Measurements from ENCODE around the gene UBQLN4.
A peak's percentile ranks its signal among the peaks of the same experiment; 100 is the strongest.

UBQLN4 gene

DNA sequence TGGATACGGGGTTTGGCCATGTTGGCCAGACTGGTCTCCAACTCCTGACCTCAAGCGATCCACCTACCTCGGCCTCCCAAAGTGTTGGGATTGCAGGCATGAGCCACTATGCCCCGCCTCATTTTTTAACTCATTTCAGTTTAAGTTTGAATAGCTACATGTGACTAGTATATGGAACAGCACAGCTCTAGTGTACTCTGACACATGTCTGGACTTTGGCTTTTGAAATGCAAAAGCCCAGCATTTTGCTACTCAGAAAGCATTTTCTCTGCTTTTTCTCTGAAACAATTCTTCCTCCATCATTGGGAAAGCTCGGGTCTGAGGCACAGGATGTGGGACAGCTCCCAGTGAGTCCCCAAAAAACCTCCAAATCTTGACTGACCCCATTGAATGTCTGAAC lies 28.8 kb downstream of the UBQLN4 start:
- peaks cover 2% of the 10 kb centered on the region for H3K36me3 ChIP-seq (ENCODE audit: insufficient read depth, insufficient read length, low read length)
- H3K9ac ChIP-seq (ENCODE audit: insufficient read length, low read depth): no peak overlapping the region
- H3K27me3 ChIP-seq (ENCODE audit: insufficient read depth, insufficient read length): peaks cover 5% of the 10 kb centered on the region
- peaks cover 1% of the 10 kb centered on the region for H3K4me1 ChIP-seq (ENCODE audit: insufficient read depth, insufficient read length)
- H3K9me3 ChIP-seq (ENCODE audit: insufficient read depth, low read length): no peaks in the 10 kb centered on the region
- DNase-seq (ENCODE audit: low read depth, low spot score): no peak
- H3K4me3 ChIP-seq (ENCODE audit: insufficient read length, low read depth): no peak overlapping the region
- TF ChIP-seq SUZ12 (IDR thresholded peaks at IDR 0.05; ENCODE audit: extremely low read depth, insufficient read depth, insufficient read length) (no peak), ZNF274 (IDR thresholded peaks at IDR 0.05; ENCODE audit: low read depth, low read length) (no peak)

GRCh38 chr1:156021954-156022353 lies 31.6 kb downstream of the UBQLN4 start:
- Histone ChIP-seq H3K4me1 (ENCODE audit: insufficient read depth, insufficient read length) (peaks cover 2% of the 10 kb centered on the region), H3K4me3 (ENCODE audit: insufficient read length, low read depth) (no peak overlapping the region), H3K27me3 (ENCODE audit: insufficient read depth, insufficient read length) (peaks cover 5% of the 10 kb centered on the region), H3K36me3 (ENCODE audit: insufficient read depth, insufficient read length, low read length) (peaks cover 29% of the 10 kb centered on the region), H3K9me3 (ENCODE audit: insufficient read depth, low read length) (no peaks in the 10 kb centered on the region), H3K9ac (ENCODE audit: insufficient read length, low read depth) (no peak overlapping the region)
- TF ChIP-seq YY1 (IDR thresholded peaks at IDR 0.05; ENCODE audit: insufficient read depth, insufficient read length) (no peak), SUZ12 (IDR thresholded peaks at IDR 0.05; ENCODE audit: extremely low read depth, insufficient read depth, insufficient read length) (no peak), ZNF274 (IDR thresholded peaks at IDR 0.05; ENCODE audit: low read depth, low read length) (no peak)
- no peak for DNase-seq (ENCODE audit: low read depth, low spot score)

GRCh38 chr1:156021093-156021428 lies 32.5 kb downstream of the UBQLN4 start:
- TF ChIP-seq ZNF274 (IDR thresholded peaks at IDR 0.05; ENCODE audit: low read depth, low read length) (no peak), YY1 (IDR thresholded peaks at IDR 0.05; ENCODE audit: insufficient read depth, insufficient read length) (no peak), SUZ12 (IDR thresholded peaks at IDR 0.05; ENCODE audit: extremely low read depth, insufficient read depth, insufficient read length) (no peak)
- peaks cover 5% of the 10 kb centered on the region for H3K27me3 ChIP-seq (ENCODE audit: insufficient read depth, insufficient read length)
- H3K4me3 ChIP-seq (ENCODE audit: insufficient read length, low read depth): peak overlapping the region; percentile 92
- peak overlapping the region; percentile 91 for H3K9ac ChIP-seq (ENCODE audit: insufficient read length, low read depth)
- H3K36me3 ChIP-seq (ENCODE audit: insufficient read depth, insufficient read length, low read length): peaks cover 37% of the 10 kb centered on the region
- H3K9me3 ChIP-seq (ENCODE audit: insufficient read depth, low read length): no peaks in the 10 kb centered on the region
- H3K4me1 ChIP-seq (ENCODE audit: insufficient read depth, insufficient read length): peaks cover 2% of the 10 kb centered on the region
- no peak for DNase-seq (ENCODE audit: low read depth, low spot score)

DNA sequence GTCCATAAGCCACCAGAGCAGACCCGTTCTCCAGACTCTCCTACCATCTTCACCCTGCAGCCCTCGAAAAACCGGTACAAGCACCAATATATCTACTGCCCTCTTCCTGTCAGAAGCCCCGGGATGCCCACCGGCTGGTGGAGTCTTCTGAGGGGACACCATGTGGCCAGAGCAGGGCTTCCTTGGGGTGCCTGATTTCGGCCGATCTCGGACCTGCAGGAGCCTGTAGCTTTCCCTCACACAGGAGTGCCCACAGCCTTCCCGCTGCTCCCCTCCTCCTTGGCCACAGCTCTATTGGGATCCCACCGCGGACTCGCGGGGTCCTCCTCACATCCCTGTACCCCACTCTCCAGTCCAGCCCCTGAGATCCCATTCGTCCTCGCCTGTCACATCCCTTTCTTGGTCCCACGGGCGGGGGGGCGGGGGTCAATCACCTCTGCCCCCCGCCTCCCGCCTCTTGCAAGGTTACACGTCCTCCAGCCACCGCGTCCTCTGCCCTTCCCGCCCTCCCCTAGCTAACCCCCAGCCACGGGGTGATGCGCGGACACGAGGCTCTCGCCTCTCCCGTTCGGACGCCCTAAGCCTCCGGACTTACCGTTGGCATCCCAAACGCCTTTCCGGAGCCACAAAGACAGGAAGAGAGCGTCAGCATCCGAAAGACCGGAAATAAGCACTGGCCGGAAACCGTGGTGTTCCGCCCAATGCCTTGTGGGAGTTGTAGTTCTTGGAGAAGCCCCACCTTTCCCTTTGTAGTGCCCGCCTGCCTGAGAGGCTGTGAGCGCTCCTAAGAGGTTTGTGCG lies 33.1 kb downstream of the UBQLN4 start, which contains the start of gene SSR2:
Gene SSR2 (minus strand): TSS at position 659 of the 800 bp plus-strand sequence. CDS start 784 bp downstream, outside the sequence.
- TF ChIP-seq YY1 (IDR thresholded peaks at IDR 0.05; ENCODE audit: insufficient read depth, insufficient read length) (no peak), SUZ12 (IDR thresholded peaks at IDR 0.05; ENCODE audit: extremely low read depth, insufficient read depth, insufficient read length) (no peak), ZNF274 (IDR thresholded peaks at IDR 0.05; ENCODE audit: low read depth, low read length) (no peak)
- peaks cover 5% of the 10 kb centered on the region for H3K27me3 ChIP-seq (ENCODE audit: insufficient read depth, insufficient read length)

GRCh38 chr1:156019946-156020292 lies 33.7 kb downstream of the UBQLN4 start:
- peaks cover 5% of the 10 kb centered on the region for H3K27me3 ChIP-seq (ENCODE audit: insufficient read depth, insufficient read length)
- H3K4me1 ChIP-seq (ENCODE audit: insufficient read depth, insufficient read length): peaks cover 2% of the 10 kb centered on the region
- H3K9ac ChIP-seq (ENCODE audit: insufficient read length, low read depth): peak overlapping the region; percentile 91
- H3K36me3 ChIP-seq (ENCODE audit: insufficient read depth, insufficient read length, low read length): peaks cover 42% of the 10 kb centered on the region
- no peak for DNase-seq (ENCODE audit: low read depth, low spot score)
- no peak for TF ChIP-seq ZNF274 (IDR thresholded peaks at IDR 0.05; ENCODE audit: low read depth, low read length)
- TF ChIP-seq YY1 (IDR thresholded peaks at IDR 0.05; ENCODE audit: insufficient read depth, insufficient read length): no peak
- no peak for TF ChIP-seq SUZ12 (IDR thresholded peaks at IDR 0.05; ENCODE audit: extremely low read depth, insufficient read depth, insufficient read length)
- H3K9me3 ChIP-seq (ENCODE audit: insufficient read depth, low read length): no peaks in the 10 kb centered on the region
- H3K4me3 ChIP-seq (ENCODE audit: insufficient read length, low read depth): peak overlapping the region; percentile 92

More for the DNA sequence above, 33.1 kb downstream of the UBQLN4 start, which contains the start of gene SSR2:
- H3K9me3 ChIP-seq (ENCODE audit: insufficient read depth, low read length): no peaks in the 10 kb centered on the region
- peak within 1 kb of the TSS; percentile 92 for H3K4me3 ChIP-seq (ENCODE audit: insufficient read length, low read depth)
- H3K9ac ChIP-seq (ENCODE audit: insufficient read length, low read depth): peak within 1 kb of the TSS; percentile 91
- peaks cover 39% of the 10 kb centered on the region for H3K36me3 ChIP-seq (ENCODE audit: insufficient read depth, insufficient read length, low read length)
- peak; percentile 92 for DNase-seq (ENCODE audit: low read depth, low spot score)
- H3K4me1 ChIP-seq (ENCODE audit: insufficient read depth, insufficient read length): peaks cover 2% of the 10 kb centered on the region

- peaks cover 86% of the 10 kb centered on the region for H3K36me3 ChIP-seq (ENCODE audit: insufficient read depth, insufficient read length, low read length)
- DNase-seq (ENCODE audit: low read depth, low spot score): no peak
- peaks cover 6% of the 10 kb centered on the region for H3K4me1 ChIP-seq (ENCODE audit: insufficient read depth, insufficient read length)
- TF ChIP-seq ZNF274 (IDR thresholded peaks at IDR 0.05; ENCODE audit: low read depth, low read length): no peak
- TF ChIP-seq YY1 (IDR thresholded peaks at IDR 0.05; ENCODE audit: insufficient read depth, insufficient read length): no peak
- no peak for TF ChIP-seq SUZ12 (IDR thresholded peaks at IDR 0.05; ENCODE audit: extremely low read depth, insufficient read depth, insufficient read length)
- H3K4me3 ChIP-seq (ENCODE audit: insufficient read length, low read depth): no peak overlapping the region
- H3K9ac ChIP-seq (ENCODE audit: insufficient read length, low read depth): no peak overlapping the region
- H3K9me3 ChIP-seq (ENCODE audit: insufficient read depth, low read length): no peaks in the 10 kb centered on the region
- no peaks in the 10 kb centered on the region for H3K27me3 ChIP-seq (ENCODE audit: insufficient read depth, insufficient read length)
Measured at GRCh38 chr1:156014829-156015228, 38.8 kb downstream of the UBQLN4 start.

- no peaks in the 10 kb centered on the region for H3K9me3 ChIP-seq (ENCODE audit: insufficient read depth, low read length)
- H3K27me3 ChIP-seq (ENCODE audit: insufficient read depth, insufficient read length): no peaks in the 10 kb centered on the region
- H3K4me1 ChIP-seq (ENCODE audit: insufficient read depth, insufficient read length): peaks cover 11% of the 10 kb centered on the region
- TF ChIP-seq SUZ12 (IDR thresholded peaks at IDR 0.05; ENCODE audit: extremely low read depth, insufficient read depth, insufficient read length) (no peak), ZNF274 (IDR thresholded peaks at IDR 0.05; ENCODE audit: low read depth, low read length) (no peak), YY1 (IDR thresholded peaks at IDR 0.05; ENCODE audit: insufficient read depth, insufficient read length) (no peak)
- no peak for DNase-seq (ENCODE audit: low read depth, low spot score)
- H3K4me3 ChIP-seq (ENCODE audit: insufficient read length, low read depth): no peak overlapping the region
- H3K9ac ChIP-seq (ENCODE audit: insufficient read length, low read depth): no peak overlapping the region
- H3K36me3 ChIP-seq (ENCODE audit: insufficient read depth, insufficient read length, low read length): peaks cover 76% of the 10 kb centered on the region
Measured at GRCh38 chr1:156012051-156012817, 41.4 kb downstream of the UBQLN4 start.

Measured in NT2/D1 (cell line).